ENCODE data around the gene CEBPG.

GRCh38 chr19:33416307-33417215 is 43.1 kb downstream of the CEBPG start:
- TF ChIP-seq CTCF (conservative IDR thresholded peaks at IDR 0.05) (peak; percentile 83), EZH2 (IDR thresholded peaks at IDR 0.05; ENCODE audit: low read depth) (no peak)
